ENCODE measurements around the gene BEST4.
"Not testable (repeated sequence)": the region's sequence is repeated elsewhere in the genome, so short reads cannot be mapped to it uniquely, and the experiment has no call there.

Gene BEST4

GRCh38 chr1:44819196-44819607, 31.2 kb upstream of the BEST4 start:
- Histone ChIP-seq H2AFZ (ENCODE audit: low read depth, low read length, severe bottlenecking) (peak overlapping the region; percentile 70), H3K27me3 (ENCODE audit: low read length) (no peaks in the 10 kb centered on the region), H4K20me1 (ENCODE audit: low read depth, low read length) (no peaks in the 10 kb centered on the region), H3K9me3 (ENCODE audit: insufficient read depth, low read length) (no peaks in the 10 kb centered on the region), H3K27ac (ENCODE audit: low read depth, low read length) (peak overlapping the region; percentile 94), H3K4me2 (ENCODE audit: low read depth, low read length, poor library complexity, severe bottlenecking) (peak overlapping the region; percentile 90), H3K9me2 (replicated peaks; ENCODE audit: insufficient read depth, low read length) (no peaks in the 10 kb centered on the region), H3K36me3 (ENCODE audit: low read length) (no peaks in the 10 kb centered on the region), H3K79me2 (ENCODE audit: insufficient read depth, low read length) (no peaks in the 10 kb centered on the region), H3K4me3 (ENCODE audit: insufficient read depth, low read length, poor library complexity, severe bottlenecking) (peak overlapping the region; percentile 45), H3F3A (ENCODE audit: insufficient read depth) (peaks cover 30% of the 10 kb centered on the region), H3K9ac (ENCODE audit: low read length) (peak overlapping the region; percentile 61)
- TF ChIP-seq EZH2phosphoT487 (conservative IDR thresholded peaks at IDR 0.05; ENCODE audit: low read length): no peak
- TF ChIP-seq, protein P1, sequence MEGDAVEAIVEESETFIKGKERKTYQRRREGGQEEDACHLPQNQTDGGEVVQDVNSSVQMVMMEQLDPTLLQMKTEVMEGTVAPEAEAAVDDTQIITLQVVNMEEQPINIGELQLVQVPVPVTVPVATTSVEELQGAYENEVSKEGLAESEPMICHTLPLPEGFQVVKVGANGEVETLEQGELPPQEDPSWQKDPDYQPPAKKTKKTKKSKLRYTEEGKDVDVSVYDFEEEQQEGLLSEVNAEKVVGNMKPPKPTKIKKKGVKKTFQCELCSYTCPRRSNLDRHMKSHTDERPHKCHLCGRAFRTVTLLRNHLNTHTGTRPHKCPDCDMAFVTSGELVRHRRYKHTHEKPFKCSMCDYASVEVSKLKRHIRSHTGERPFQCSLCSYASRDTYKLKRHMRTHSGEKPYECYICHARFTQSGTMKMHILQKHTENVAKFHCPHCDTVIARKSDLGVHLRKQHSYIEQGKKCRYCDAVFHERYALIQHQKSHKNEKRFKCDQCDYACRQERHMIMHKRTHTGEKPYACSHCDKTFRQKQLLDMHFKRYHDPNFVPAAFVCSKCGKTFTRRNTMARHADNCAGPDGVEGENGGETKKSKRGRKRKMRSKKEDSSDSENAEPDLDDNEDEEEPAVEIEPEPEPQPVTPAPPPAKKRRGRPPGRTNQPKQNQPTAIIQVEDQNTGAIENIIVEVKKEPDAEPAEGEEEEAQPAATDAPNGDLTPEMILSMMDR (IDR thresholded peaks at IDR 0.05; ENCODE audit: insufficient read depth, low read length, poor library complexity, severe bottlenecking): no peak

DNA sequence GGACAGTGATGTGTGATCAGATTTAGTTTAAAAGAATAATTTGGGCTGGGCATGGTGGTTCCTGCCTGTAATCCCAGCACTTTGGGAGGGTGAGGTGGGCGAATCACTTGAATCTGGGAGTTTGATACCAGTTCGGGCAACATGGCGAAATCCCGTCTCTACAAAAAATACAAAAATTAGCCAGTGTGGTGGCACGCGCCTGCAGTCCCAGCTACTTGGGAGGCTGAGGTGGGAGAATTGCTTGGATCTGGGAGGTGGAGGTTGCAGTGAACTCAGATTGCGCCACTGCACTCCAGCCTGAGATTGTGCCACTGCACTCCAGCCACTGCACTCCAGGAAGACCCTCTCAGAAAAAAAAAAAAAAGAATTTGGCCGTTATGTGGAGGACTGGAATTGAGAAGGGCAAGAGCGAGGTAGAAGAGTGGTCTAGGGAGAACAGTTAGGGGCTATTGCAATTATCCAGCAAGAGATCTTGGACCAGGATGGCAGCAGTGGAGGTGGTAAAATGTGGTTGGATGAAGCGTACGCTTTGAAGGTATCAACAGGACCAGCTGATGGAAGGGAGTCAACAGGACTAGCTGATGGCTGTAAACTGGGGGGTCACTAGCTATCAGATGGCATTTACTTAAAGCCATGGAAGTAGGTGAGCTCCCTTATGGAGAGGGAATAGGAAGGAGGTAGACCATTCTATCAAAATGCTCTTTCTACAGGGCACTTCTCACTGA, 30.0 kb upstream of the BEST4 start:
- no peaks in the 10 kb centered on the region for H3K9me3 ChIP-seq (ENCODE audit: insufficient read depth, low read length)
- H3K4me3 ChIP-seq (ENCODE audit: insufficient read depth, low read length, poor library complexity, severe bottlenecking): no peak overlapping the region
- H3K36me3 ChIP-seq (ENCODE audit: low read length): no peaks in the 10 kb centered on the region
- no peak overlapping the region for H2AFZ ChIP-seq (ENCODE audit: low read depth, low read length, severe bottlenecking)
- no peak overlapping the region for H3K4me2 ChIP-seq (ENCODE audit: low read depth, low read length, poor library complexity, severe bottlenecking)
- peaks cover 30% of the 10 kb centered on the region for H3F3A ChIP-seq (ENCODE audit: insufficient read depth)
- no peaks in the 10 kb centered on the region for H4K20me1 ChIP-seq (ENCODE audit: low read depth, low read length)
- H3K9me2 ChIP-seq (replicated peaks; ENCODE audit: insufficient read depth, low read length): no peaks in the 10 kb centered on the region
- no peak overlapping the region for H3K9ac ChIP-seq (ENCODE audit: low read length)
- no peak overlapping the region for H3K27ac ChIP-seq (ENCODE audit: low read depth, low read length)
- H3K79me2 ChIP-seq (ENCODE audit: insufficient read depth, low read length): no peaks in the 10 kb centered on the region
- H3K27me3 ChIP-seq (ENCODE audit: low read length): no peaks in the 10 kb centered on the region
- no peak for TF ChIP-seq EZH2phosphoT487 (conservative IDR thresholded peaks at IDR 0.05; ENCODE audit: low read length)
- TF ChIP-seq, protein P1 (IDR thresholded peaks at IDR 0.05; ENCODE audit: insufficient read depth, low read length, poor library complexity, severe bottlenecking): no peak

- H2AFZ ChIP-seq (ENCODE audit: low read depth, low read length, severe bottlenecking): no peak overlapping the region
- no peaks in the 10 kb centered on the region for H3K36me3 ChIP-seq (ENCODE audit: low read length)
- no peaks in the 10 kb centered on the region for H3K9me2 ChIP-seq (replicated peaks; ENCODE audit: insufficient read depth, low read length)
- H4K20me1 ChIP-seq (ENCODE audit: low read depth, low read length): no peaks in the 10 kb centered on the region
- no peak overlapping the region for H3K9ac ChIP-seq (ENCODE audit: low read length)
- no peaks in the 10 kb centered on the region for H3K27me3 ChIP-seq (ENCODE audit: low read length)
- TF ChIP-seq EZH2phosphoT487 (conservative IDR thresholded peaks at IDR 0.05; ENCODE audit: low read length): no peak
- TF ChIP-seq, protein P1 (IDR thresholded peaks at IDR 0.05; ENCODE audit: insufficient read depth, low read length, poor library complexity, severe bottlenecking): no peak
- no peak overlapping the region for H3K27ac ChIP-seq (ENCODE audit: low read depth, low read length)
- H3F3A ChIP-seq (ENCODE audit: insufficient read depth): peaks cover 30% of the 10 kb centered on the region
- H3K4me2 ChIP-seq (ENCODE audit: low read depth, low read length, poor library complexity, severe bottlenecking): no peak overlapping the region
- H3K4me3 ChIP-seq (ENCODE audit: insufficient read depth, low read length, poor library complexity, severe bottlenecking): no peak overlapping the region
- H3K79me2 ChIP-seq (ENCODE audit: insufficient read depth, low read length): no peaks in the 10 kb centered on the region
- no peaks in the 10 kb centered on the region for H3K9me3 ChIP-seq (ENCODE audit: insufficient read depth, low read length)
These were observed 29.3 kb upstream of the BEST4 start for GRCh38 chr1:44817307-44817706.

GRCh38 chr1:44815926-44816325, 28.0 kb upstream of the BEST4 start:
- H3K4me3 ChIP-seq (ENCODE audit: insufficient read depth, low read length, poor library complexity, severe bottlenecking); H3K9me3 ChIP-seq (ENCODE audit: insufficient read depth, low read length); H3K27me3 ChIP-seq (ENCODE audit: low read length); H3K36me3 ChIP-seq (ENCODE audit: low read length); H4K20me1 ChIP-seq (ENCODE audit: low read depth, low read length); H3K79me2 ChIP-seq (ENCODE audit: insufficient read depth, low read length); H3K27ac ChIP-seq (ENCODE audit: low read depth, low read length); H3K4me2 ChIP-seq (ENCODE audit: low read depth, low read length, poor library complexity, severe bottlenecking); H3K9ac ChIP-seq (ENCODE audit: low read length); H3K9me2 ChIP-seq (replicated peaks; ENCODE audit: insufficient read depth, low read length); H2AFZ ChIP-seq (ENCODE audit: low read depth, low read length, severe bottlenecking): not testable (repeated sequence)
- peaks cover 31% of the 10 kb centered on the region for H3F3A ChIP-seq (ENCODE audit: insufficient read depth)

Measured in SU-DHL-6 (cell line).